ENCODE data around the gene TMEM229B. TPM values are rescaled to one million over a fixed set of nuclear protein-coding genes. Genes with fewer than 3 reads are reported as not detected.

TMEM229B gene
- polyA plus RNA-seq, 1 of the 3 experiments (the other 2 are of a cell fraction), result 0.16 TPM

GRCh38 chr14:67477926-67478799 lies 10.4 kb downstream of the TMEM229B start:
- no peak overlapping the region for H3K4me3 ChIP-seq (ENCODE audit: low read depth in 2 of 2, low read length in 1 of 2)
- no peak overlapping the region for H3K4me2 ChIP-seq
- 75% methylated on average over 11 of the region's 11 CpGs for WGBS (ENCODE audit: low lambda C conversion rate)
- POLR2A ChIA-PET, result no interaction called here
- no peak overlapping the region for H3K27ac ChIP-seq (ENCODE audit: low read depth in 2 of 2, low read length in 1 of 2)
- H3K9me3 ChIP-seq, result no peaks in the 10 kb centered on the region
- TF ChIP-seq JUND (IDR thresholded peaks at IDR 0.05) (no peak), POLR2AphosphoS5 (IDR thresholded peaks at IDR 0.05; ENCODE audit: low read depth, low read length) (no peak), ZBTB33 (IDR thresholded peaks at IDR 0.05; ENCODE audit: borderline replicate concordance, low read depth) (no peak), SMC3 (IDR thresholded peaks at IDR 0.05; ENCODE audit: low read depth, low read length) (no peak), TEAD4 (IDR thresholded peaks at IDR 0.05; ENCODE audit: borderline replicate concordance, insufficient read depth) (no peak), RAD21 (IDR thresholded peaks at IDR 0.05; ENCODE audit: low read length) (no peak), CHD2 (IDR thresholded peaks at IDR 0.05; ENCODE audit: low read length, partially characterized antibody) (no peak)
- TF ChIP-seq, protein P1, sequence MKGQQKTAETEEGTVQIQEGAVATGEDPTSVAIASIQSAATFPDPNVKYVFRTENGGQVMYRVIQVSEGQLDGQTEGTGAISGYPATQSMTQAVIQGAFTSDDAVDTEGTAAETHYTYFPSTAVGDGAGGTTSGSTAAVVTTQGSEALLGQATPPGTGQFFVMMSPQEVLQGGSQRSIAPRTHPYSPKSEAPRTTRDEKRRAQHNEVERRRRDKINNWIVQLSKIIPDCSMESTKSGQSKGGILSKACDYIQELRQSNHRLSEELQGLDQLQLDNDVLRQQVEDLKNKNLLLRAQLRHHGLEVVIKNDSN (IDR thresholded peaks at IDR 0.05; ENCODE audit: borderline replicate concordance, low read depth), result no peak
- no peaks in the 10 kb centered on the region for H4K20me1 ChIP-seq (ENCODE audit: insufficient read depth)
- H3F3A ChIP-seq (replicated peaks; ENCODE audit: insufficient read depth), result no peaks in the 10 kb centered on the region
- no peak overlapping the region for H2AFZ ChIP-seq (ENCODE audit: low read depth)
- H3K9ac ChIP-seq, result no peak overlapping the region
- no peaks in the 10 kb centered on the region for H3K79me2 ChIP-seq (ENCODE audit: insufficient read depth)
- DNase-seq, result no peak
- H3K27me3 ChIP-seq (ENCODE audit: insufficient read depth), result no peaks in the 10 kb centered on the region
- no peaks in the 10 kb centered on the region for H3K9me2 ChIP-seq
- peaks cover 0 to 6% of the 10 kb centered on the region in 2 experiments; a peak in 1 of 4 replicates for H3K4me1 ChIP-seq (ENCODE audit: control insufficient read depth in 1 of 2, insufficient read depth in 2 of 2, low read depth in 1 of 2, low read length in 1 of 2)
- no peaks in the 10 kb centered on the region for H3K36me3 ChIP-seq (replicated peaks in 1 of 2; ENCODE audit: control insufficient read depth in 1 of 2, insufficient read depth in 2 of 2, low read length in 1 of 2)
- CTCF ChIA-PET, result interaction anchor here (0.9 to 2.0 kb wide), 3 partner anchors 10 to 49 kb away, joined by 3 to 5 read pairs (median 4); no protein-coding TSS in a partner anchor

DNA sequence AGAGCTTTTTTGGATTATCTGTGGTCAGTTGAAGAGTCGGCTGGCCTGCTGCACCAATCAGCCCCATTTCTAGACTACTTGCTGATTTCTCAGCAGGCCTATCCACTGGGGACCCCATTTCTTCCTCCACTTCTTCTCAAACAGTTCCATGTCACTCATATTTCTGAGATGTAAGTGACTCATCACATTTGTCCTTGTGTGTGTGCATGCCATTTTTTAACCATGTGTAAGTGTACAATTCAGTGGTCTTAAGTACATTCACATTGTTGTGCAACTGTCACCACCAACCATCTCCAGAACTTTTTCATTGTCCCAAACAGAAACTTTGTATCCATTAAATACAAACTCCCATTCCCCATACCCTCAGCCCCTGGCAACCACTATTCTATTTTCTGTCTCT lies 14.2 kb downstream of the TMEM229B start:
- Histone ChIP-seq H3K36me3 (replicated peaks in 1 of 2; ENCODE audit: control insufficient read depth in 1 of 2, insufficient read depth in 2 of 2, low read length in 1 of 2) (no peaks in the 10 kb centered on the region), H3F3A (replicated peaks; ENCODE audit: insufficient read depth) (no peaks in the 10 kb centered on the region), H3K79me2 (ENCODE audit: insufficient read depth) (no peaks in the 10 kb centered on the region), H2AFZ (ENCODE audit: low read depth) (no peak overlapping the region), H3K9me2 (no peaks in the 10 kb centered on the region), H3K9ac (no peak overlapping the region), H3K27me3 (ENCODE audit: insufficient read depth) (no peaks in the 10 kb centered on the region), H3K4me2 (no peak overlapping the region), H3K4me1 (ENCODE audit: control insufficient read depth in 1 of 2, insufficient read depth in 2 of 2, low read depth in 1 of 2, low read length in 1 of 2) (no peaks in the 10 kb centered on the region), H3K27ac (ENCODE audit: low read depth in 2 of 2, low read length in 1 of 2) (no peak overlapping the region), H4K20me1 (ENCODE audit: insufficient read depth) (no peaks in the 10 kb centered on the region), H3K4me3 (ENCODE audit: low read depth in 2 of 2, low read length in 1 of 2) (no peak overlapping the region), H3K9me3 (no peaks in the 10 kb centered on the region)
- POLR2A ChIA-PET, result no interaction called here
- TF ChIP-seq, protein P1 (IDR thresholded peaks at IDR 0.05; ENCODE audit: borderline replicate concordance, low read depth), result no peak
- TF ChIP-seq RCOR1 (IDR thresholded peaks at IDR 0.05; ENCODE audit: low read length) (no peak), JUND (IDR thresholded peaks at IDR 0.05) (no peak), REST (IDR thresholded peaks at IDR 0.05; ENCODE audit: low read depth, low read length) (no peak), MEF2A (IDR thresholded peaks at IDR 0.05; ENCODE audit: borderline replicate concordance, low read depth) (no peak), MAX (IDR thresholded peaks at IDR 0.05; ENCODE audit: low read depth) (no peak), NRF1 (IDR thresholded peaks at IDR 0.05; ENCODE audit: low read depth, low read length) (no peak), SIN3A (IDR thresholded peaks at IDR 0.05; ENCODE audit: borderline replicate concordance, low read depth, low read length) (no peak), FOXJ3 (CRISPR knock-in tag; IDR thresholded peaks at IDR 0.05) (no peak), USF2 (IDR thresholded peaks at IDR 0.05; ENCODE audit: borderline replicate concordance, low read depth, low read length) (no peak)
- WGBS (ENCODE audit: low lambda C conversion rate), result 89% methylated on average over 1 of the region's 1 CpG
- CTCF ChIA-PET, result no interaction called here
- no peak for DNase-seq

All from SK-N-SH (cell line).